AG09319 (cell line): Measurements from ENCODE around the gene NGLY1.

Experiments used
- DNase-seq: peaks from one replicate; pipeline ENCODE4 v3.0.0-alpha.2; 2010; ENCODE audit warnings: low read depth; ENCODE audit errors: extremely low read depth
- TF ChIP-seq, protein P1 (sequence below): IDR thresholded peaks from 2 replicates; pipeline ENCODE4 v1.5.1; 2011; ENCODE audit warnings: low read depth, mild to moderate bottlenecking, inconsistent platforms, low read length, moderate library complexity

Gene NGLY1

DNA sequence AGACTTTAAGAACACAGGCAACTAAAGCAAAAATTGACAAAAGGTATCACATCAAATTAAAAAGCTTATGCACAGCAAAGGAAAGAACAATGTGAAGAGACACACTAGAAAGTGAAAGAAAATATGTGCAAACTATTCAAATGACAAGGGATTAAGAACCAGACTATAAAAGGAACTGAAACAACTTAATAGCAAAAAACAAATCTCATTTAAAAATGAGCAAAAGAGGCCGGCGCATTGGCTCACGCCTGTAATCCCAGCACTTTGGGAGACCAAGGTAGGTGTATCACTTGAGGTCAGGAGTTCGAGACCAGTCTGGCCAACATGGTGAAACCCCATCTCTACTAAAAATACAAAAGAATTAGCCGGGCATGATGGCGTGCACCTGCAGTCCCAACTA lies 14.4 kb downstream of the NGLY1 start:
- DNase-seq: no peak
- TF ChIP-seq, protein P1, sequence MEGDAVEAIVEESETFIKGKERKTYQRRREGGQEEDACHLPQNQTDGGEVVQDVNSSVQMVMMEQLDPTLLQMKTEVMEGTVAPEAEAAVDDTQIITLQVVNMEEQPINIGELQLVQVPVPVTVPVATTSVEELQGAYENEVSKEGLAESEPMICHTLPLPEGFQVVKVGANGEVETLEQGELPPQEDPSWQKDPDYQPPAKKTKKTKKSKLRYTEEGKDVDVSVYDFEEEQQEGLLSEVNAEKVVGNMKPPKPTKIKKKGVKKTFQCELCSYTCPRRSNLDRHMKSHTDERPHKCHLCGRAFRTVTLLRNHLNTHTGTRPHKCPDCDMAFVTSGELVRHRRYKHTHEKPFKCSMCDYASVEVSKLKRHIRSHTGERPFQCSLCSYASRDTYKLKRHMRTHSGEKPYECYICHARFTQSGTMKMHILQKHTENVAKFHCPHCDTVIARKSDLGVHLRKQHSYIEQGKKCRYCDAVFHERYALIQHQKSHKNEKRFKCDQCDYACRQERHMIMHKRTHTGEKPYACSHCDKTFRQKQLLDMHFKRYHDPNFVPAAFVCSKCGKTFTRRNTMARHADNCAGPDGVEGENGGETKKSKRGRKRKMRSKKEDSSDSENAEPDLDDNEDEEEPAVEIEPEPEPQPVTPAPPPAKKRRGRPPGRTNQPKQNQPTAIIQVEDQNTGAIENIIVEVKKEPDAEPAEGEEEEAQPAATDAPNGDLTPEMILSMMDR: no peak

DNA sequence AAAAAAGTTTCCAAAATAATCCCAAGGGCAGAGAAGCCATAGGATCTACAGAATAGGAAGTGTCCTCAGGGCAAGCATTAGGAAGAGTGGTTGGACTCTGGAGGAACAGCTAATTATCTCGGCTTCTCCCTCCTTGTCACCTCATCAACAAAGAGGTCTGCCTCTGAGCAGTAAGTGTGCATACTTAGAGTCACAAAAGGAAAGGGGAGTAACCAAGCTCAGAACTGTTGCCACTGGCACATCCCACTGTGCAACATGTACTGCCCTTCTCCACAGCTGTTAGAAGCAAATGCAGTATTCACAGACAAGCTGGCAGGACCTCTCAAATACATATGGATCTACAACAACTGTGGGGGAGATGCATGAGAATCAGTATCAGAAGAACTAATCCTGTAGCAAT lies 31.5 kb downstream of the NGLY1 start:
- DNase-seq: no peak
- TF ChIP-seq, protein P1: no peak

DNA sequence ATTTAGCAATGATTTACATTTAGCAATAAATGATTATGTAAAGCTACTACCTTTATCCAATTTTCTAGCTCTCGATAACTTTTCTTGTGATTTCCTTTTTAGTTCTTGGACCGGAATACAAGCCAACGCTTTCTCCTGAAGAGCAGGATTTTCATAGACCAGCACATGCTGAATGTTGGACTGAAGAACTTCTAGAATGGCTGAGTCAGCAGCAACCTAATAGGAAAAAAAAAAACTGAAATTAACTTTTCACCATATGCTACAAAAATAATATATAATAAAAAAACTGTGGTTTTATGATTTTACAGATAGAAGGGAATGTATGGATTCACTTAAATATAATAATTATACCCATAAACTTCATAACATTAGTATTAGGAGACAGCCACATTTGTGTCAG lies 32.2 kb downstream of the NGLY1 start:
- no peak for DNase-seq
- TF ChIP-seq, protein P1: no peak

DNA sequence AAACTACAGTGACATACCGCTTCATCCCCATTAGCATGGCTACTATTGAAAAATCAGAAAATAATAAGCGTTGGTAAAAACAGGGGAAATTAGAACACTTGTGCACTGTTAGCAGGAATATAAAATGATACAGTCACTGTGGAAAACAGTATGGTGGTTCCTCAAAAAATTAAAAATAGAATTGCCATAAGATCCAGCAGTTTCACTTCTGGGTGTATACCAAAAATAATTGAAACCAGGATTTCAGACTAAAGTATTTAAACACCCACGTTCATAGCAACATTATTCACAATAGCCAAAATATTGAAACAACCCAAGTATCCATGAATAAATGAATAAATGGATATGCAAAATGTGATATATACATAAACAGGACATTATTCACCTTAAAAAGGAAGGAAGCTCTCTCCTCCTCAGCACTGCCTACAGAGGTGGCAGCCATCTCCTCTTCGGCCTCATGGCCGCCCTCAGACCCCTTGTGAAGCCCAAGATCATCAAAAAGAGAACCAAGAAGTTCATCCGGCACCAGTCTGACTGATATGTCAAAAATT lies 34.1 kb downstream of the NGLY1 start:
- TF ChIP-seq, protein P1: no peak
- DNase-seq: no peak

DNA sequence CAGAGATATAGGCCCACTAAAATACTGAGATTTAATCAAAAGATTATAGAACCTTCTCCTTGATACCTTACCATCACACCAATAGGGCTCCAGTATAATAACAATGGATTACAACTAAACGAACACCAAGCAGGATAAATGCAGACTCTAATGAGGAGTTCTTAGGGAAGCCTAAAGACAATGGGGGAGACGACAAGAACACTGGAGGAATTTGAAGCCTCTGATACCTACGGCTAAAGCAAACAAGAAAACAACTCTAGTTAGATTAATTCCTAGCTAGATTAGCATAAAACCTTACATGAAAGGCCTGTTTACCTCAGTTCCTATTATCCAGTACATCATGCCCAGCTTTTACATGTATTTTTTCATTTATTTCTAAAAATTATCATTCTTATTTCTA lies 35.1 kb downstream of the NGLY1 start:
- TF ChIP-seq, protein P1: no peak
- DNase-seq: no peak

DNA sequence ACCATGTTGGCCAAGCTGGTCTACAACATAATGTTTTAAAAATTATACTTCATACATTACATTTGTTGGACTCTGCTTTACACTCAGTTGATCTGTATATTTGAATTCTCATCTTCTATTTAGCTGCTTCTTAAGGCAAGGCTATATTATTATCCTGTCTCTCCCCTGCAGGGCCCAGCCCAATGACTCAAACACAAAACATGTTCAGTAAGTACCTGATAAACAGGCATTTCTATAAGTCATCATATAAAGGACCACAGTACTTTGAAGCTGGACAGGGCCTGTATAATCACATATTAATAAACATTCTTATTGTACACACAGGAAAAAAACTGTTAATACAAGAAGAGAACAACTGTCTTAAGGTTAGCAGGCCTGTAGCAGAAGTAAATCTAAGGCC lies 36.2 kb downstream of the NGLY1 start:
- DNase-seq: no peak

DNA sequence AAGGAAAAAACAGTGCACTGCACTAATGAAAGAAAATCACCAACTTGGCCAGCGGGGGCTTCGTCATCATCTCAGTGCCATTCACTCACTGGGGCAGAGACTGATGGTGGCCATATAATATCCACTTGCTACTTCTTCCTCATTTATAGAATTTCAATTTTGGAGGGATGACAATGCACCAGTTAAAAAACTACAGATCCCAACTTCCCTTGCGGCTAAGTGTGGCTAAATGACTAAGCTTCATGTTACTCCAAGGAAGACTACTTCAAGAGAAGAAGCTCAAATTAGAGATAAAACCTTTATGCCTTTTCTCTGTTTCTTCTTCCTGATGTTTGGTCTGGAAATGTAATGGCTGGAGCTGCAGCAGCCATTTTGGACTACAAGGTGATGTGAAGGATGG lies 38.8 kb downstream of the NGLY1 start:
- TF ChIP-seq, protein P1: no peak

More for the DNA sequence above, 36.2 kb downstream of the NGLY1 start:
- TF ChIP-seq, protein P1: no peak

More for the DNA sequence above, 38.8 kb downstream of the NGLY1 start:
- DNase-seq: no peak
